ENCODE results near the gene ADAM10.

- TF ChIP-seq CTCF (conservative IDR thresholded peaks at IDR 0.05; ENCODE audit: low read length) (no peak), EZH2phosphoT487 (IDR thresholded peaks at IDR 0.05; ENCODE audit: borderline replicate concordance, low read depth, low read length) (no peak)
Measured at GRCh38 chr15:58738046-58738707, 11.3 kb downstream of the ADAM10 start.
